ENCODE results near the gene RAB39A. TPM values are rescaled to one million over a fixed set of nuclear protein-coding genes. Genes with fewer than 3 reads are reported as not detected.

The RAB39A gene
- total RNA-seq, 6 experiments from 2014 or later, result not detected

DNA sequence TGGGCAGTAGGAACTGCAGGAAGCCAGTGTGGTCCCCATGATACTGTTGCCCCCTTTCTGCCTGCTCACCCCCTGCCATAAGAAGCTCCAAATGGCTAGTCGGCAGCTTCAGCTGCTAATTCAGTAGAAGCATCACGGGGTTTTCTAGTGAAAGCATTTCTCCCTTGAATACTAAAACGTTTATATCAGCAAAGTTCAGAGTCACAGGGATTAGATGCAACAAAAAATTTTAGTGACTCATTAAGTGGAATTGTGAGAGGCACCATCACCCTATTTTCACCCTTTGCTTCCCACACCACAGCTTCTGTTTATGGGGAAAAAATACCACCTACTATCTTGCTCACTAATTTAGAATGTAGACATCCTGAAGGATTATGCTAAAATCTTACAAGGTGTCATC is 25.2 kb downstream of the RAB39A start:
- TF ChIP-seq, protein P1, sequence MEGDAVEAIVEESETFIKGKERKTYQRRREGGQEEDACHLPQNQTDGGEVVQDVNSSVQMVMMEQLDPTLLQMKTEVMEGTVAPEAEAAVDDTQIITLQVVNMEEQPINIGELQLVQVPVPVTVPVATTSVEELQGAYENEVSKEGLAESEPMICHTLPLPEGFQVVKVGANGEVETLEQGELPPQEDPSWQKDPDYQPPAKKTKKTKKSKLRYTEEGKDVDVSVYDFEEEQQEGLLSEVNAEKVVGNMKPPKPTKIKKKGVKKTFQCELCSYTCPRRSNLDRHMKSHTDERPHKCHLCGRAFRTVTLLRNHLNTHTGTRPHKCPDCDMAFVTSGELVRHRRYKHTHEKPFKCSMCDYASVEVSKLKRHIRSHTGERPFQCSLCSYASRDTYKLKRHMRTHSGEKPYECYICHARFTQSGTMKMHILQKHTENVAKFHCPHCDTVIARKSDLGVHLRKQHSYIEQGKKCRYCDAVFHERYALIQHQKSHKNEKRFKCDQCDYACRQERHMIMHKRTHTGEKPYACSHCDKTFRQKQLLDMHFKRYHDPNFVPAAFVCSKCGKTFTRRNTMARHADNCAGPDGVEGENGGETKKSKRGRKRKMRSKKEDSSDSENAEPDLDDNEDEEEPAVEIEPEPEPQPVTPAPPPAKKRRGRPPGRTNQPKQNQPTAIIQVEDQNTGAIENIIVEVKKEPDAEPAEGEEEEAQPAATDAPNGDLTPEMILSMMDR (IDR thresholded peaks at IDR 0.05), result no peak
- Mint-ChIP-seq H3K36me3 (ENCODE audit: low read depth) (no peaks in the 10 kb centered on the region), H3K4me1 (ENCODE audit: low read depth) (no peaks in the 10 kb centered on the region), H3K4me3 (no peak overlapping the region), H3K27ac (no peak overlapping the region), H3K9me3 (no peaks in the 10 kb centered on the region), H3K27me3 (ENCODE audit: insufficient read depth) (peaks cover 10% of the 10 kb centered on the region)
- no peak for DNase-seq

DNA sequence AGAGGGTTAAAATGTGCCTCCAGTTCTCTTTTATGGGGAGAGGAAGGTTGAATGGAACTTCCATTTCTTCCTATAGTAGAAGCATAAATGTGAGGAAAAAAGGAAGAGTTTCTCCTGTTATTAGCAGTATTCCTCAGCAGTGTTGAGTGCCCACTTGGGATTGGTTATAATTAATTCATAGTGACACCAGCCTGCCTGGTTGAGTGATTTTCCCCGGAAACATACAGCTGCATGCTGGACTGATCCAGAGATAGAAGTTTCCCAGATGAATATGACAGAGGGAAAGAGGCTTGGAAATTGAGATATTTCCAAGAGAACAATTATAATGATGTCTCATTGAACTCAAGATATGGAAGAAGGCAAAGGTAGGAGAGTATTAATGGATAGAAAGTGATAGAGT is 28.3 kb downstream of the RAB39A start:
- Mint-ChIP-seq H3K36me3 (ENCODE audit: low read depth) (no peaks in the 10 kb centered on the region), H3K4me1 (ENCODE audit: low read depth) (no peaks in the 10 kb centered on the region), H3K27ac (no peak overlapping the region), H3K4me3 (no peak overlapping the region), H3K27me3 (ENCODE audit: insufficient read depth) (peaks cover 13% of the 10 kb centered on the region), H3K9me3 (no peaks in the 10 kb centered on the region)
- TF ChIP-seq, protein P1 (IDR thresholded peaks at IDR 0.05), result no peak
- DNase-seq, result no peak

DNA sequence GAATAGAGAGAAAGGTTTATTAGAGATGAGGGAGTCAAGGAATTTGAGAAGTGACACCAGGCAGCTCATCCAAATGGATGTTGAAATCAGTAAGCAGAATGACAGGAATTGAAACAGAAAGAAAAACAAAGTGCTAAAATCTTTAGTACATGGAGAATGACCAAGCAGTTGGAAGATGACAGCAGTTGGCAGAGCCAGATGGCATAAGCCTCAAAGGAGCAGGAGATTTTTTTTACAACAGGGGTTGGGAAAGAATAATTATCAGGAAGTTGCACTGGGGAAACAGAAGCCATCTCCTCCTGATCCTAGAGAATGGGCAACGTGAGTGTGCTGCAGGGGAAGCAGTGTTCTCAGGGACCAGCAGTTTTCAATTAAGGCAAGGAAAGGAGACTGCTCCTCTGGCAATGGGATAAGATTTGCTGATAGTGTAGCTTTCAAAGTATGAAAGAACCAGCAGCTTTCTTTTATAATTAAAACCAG is 28.9 kb downstream of the RAB39A start:
- TF ChIP-seq, protein P1 (IDR thresholded peaks at IDR 0.05), result no peak
- Mint-ChIP-seq H3K9me3 (no peaks in the 10 kb centered on the region), H3K4me3 (no peak overlapping the region), H3K4me1 (ENCODE audit: low read depth) (no peaks in the 10 kb centered on the region), H3K36me3 (ENCODE audit: low read depth) (no peaks in the 10 kb centered on the region), H3K27ac (no peak overlapping the region), H3K27me3 (ENCODE audit: insufficient read depth) (peaks cover 13% of the 10 kb centered on the region)
- DNase-seq, result peak; percentile 5

DNA sequence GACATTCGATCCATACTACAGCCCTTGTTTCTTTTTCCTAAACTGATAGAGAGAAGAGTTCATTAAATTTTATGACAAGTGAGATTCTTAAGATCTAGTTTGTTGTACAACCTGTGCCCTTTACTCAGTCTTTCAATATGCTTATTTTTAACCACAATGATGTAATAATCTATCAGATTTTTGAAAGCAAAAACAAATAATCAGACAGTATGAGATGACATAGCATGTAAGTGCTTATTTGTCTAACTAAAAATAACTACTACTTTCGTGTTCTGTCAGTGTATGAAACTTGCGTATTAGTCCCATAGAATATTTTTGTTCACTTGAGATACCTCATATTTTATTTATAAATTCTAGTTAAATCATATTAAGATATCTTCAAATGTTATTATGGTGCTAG is 33.2 kb downstream of the RAB39A start:
- DNase-seq, result no peak
- Mint-ChIP-seq H3K9me3 (no peaks in the 10 kb centered on the region), H3K27me3 (ENCODE audit: insufficient read depth) (peaks cover 8% of the 10 kb centered on the region), H3K4me1 (ENCODE audit: low read depth) (no peaks in the 10 kb centered on the region), H3K27ac (no peak overlapping the region), H3K36me3 (ENCODE audit: low read depth) (no peaks in the 10 kb centered on the region), H3K4me3 (no peak overlapping the region)
- TF ChIP-seq, protein P1 (IDR thresholded peaks at IDR 0.05), result no peak

DNA sequence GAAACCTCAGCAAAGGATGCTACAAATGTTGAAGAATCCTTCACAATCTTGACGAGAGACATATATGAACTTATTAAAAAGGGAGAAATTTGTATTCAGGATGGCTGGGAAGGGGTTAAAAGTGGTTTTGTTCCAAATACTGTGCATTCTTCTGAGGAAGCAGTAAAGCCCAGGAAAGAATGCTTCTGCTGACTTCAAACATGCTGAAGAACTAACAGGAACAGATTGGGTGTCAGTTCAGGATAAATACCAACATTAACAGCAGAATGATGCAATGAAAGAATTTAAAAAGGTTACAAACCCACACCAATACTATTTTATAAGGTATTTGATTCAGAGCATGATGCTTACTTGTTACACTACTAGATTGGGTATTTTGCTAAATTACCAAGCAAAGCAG is 33.9 kb downstream of the RAB39A start:
- no peak overlapping the region for H3K4me3 Mint-ChIP-seq
- H3K27ac Mint-ChIP-seq, result no peak overlapping the region
- TF ChIP-seq, protein P1 (IDR thresholded peaks at IDR 0.05), result no peak
- no peaks in the 10 kb centered on the region for H3K9me3 Mint-ChIP-seq
- no peak for DNase-seq
- H3K4me1 Mint-ChIP-seq (ENCODE audit: low read depth), result no peaks in the 10 kb centered on the region
- H3K27me3 Mint-ChIP-seq (ENCODE audit: insufficient read depth), result peaks cover 8% of the 10 kb centered on the region
- H3K36me3 Mint-ChIP-seq (ENCODE audit: low read depth), result no peaks in the 10 kb centered on the region

DNA sequence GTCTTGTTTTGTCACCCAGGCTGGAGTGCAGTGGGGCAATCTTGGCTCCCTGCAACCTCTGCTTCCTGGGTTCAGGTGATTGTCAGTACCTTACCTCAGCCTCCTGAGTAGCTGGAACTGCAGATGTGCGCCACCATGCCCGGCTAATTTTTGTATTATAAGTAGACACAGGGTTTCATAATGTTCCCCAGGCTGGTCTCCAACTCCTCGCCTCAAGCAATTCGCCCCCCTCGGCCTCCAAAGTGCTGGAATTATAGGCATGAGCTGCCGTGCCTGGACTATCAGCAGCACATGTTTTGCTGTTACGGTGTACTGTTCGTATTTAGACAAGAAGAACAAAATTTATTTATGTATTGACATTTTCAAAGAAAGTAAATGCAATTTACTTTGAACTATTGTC is 34.8 kb downstream of the RAB39A start:
- Mint-ChIP-seq H3K4me3 (no peak overlapping the region), H3K9me3 (no peaks in the 10 kb centered on the region), H3K27me3 (ENCODE audit: insufficient read depth) (peaks cover 5% of the 10 kb centered on the region; the same call in 1 of the 2 replicates), H3K4me1 (ENCODE audit: low read depth) (no peaks in the 10 kb centered on the region), H3K27ac (no peak overlapping the region), H3K36me3 (ENCODE audit: low read depth) (no peaks in the 10 kb centered on the region)
- DNase-seq, result no peak
- TF ChIP-seq, protein P1 (IDR thresholded peaks at IDR 0.05), result no peak

Data from HFFc6 (cell line).